ENCODE results near the gene APC.

- TF ChIP-seq POLR2AphosphoS5 (IDR thresholded peaks at IDR 0.05) = no peak
- TF ChIP-seq CTCF (IDR thresholded peaks at IDR 0.05) = no peak
- no peak for TF ChIP-seq POLR2A (IDR thresholded peaks at IDR 0.05)
- TF ChIP-seq EP300 (IDR thresholded peaks at IDR 0.05) = no peak
Observed at GRCh38 chr5:112762113-112762810, 24.6 kb downstream of the APC start.

Measured in stomach (tissue), 4 donors.